ENCODE results near the gene REL. TPM values are rescaled to one million over a fixed set of nuclear protein-coding genes. Genes with fewer than 3 reads are reported as not detected.

Gene REL
- total RNA-seq, 1 experiment from 2014 or later = 7.3 TPM

DNA sequence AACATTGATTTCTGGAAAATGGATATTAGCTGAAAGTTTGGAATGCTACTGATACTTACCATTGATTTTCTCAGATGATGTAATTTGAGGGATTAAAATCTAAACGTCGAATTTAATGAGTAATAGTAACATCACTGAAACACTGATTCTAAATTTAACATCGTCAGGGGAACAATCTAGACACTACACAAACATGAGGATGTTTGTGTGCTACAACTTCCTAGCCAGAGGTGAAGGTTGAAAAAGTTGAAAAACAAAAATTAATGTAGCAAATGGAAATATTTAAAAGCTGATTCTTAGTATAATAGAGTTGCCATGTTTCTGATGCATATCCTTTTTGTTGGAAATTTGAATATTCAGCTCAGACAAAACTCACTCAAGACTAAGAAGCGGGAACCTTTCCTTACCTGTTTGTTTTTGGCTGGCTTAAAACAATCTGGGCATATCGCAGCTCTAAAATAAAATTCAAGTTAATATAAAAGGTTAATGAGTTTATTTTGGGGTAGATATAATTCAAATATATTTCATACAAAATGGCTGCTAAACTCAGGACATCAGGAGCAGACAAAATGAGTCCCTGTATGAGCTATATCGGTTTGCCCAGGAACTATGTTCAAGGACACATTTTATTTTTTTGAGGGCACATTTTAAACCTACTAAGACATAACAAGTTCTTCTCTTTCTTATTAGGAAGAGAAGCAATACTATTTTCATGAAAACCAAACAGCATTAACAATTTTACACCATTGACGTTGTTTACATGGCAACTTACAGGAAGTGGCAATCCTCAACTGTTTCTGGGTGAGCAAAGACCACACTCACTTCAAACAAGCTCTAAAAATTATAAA is 83.5 kb downstream of the REL start:
- Histone ChIP-seq H3K9ac (ENCODE audit: low read length) (no peak overlapping the region), H3K4me3 (ENCODE audit: low read length) (no peak overlapping the region), H4K20me1 (ENCODE audit: low read length) (no peaks in the 10 kb centered on the region), H3K27me3 (ENCODE audit: low read length) (no peaks in the 10 kb centered on the region), H2AFZ (ENCODE audit: low read length) (no peak overlapping the region), H3K9me2 (replicated peaks; ENCODE audit: low read length) (no peaks in the 10 kb centered on the region), H3K36me3 (ENCODE audit: low read depth, low read length) (no peaks in the 10 kb centered on the region), H3K9me3 (ENCODE audit: low read length) (no peaks in the 10 kb centered on the region), H3K4me2 (ENCODE audit: low read length) (no peak overlapping the region), H3F3A (ENCODE audit: low read length, unreplicated experiment) (peaks cover 6% of the 10 kb centered on the region), H3K79me2 (ENCODE audit: low read length) (no peaks in the 10 kb centered on the region), H3K27ac (ENCODE audit: low read length) (no peak overlapping the region), H3K4me1 (ENCODE audit: insufficient read depth, low read length) (peaks cover 13% of the 10 kb centered on the region)
- CTCF ChIA-PET = no interaction called here
- intact Hi-C loops (cut with micrococcal nuclease) = no loop called here
- no TSS peak for BruUV-seq (replicated peaks)
- DNase-seq = no peak
- TF ChIP-seq EZH2phosphoT487 (IDR thresholded peaks at IDR 0.05; ENCODE audit: borderline replicate concordance, low read length) (no peak), EZH2 (IDR thresholded peaks at IDR 0.05; ENCODE audit: low read length, unreplicated experiment) (no peak)
- TF ChIP-seq, protein P1, sequence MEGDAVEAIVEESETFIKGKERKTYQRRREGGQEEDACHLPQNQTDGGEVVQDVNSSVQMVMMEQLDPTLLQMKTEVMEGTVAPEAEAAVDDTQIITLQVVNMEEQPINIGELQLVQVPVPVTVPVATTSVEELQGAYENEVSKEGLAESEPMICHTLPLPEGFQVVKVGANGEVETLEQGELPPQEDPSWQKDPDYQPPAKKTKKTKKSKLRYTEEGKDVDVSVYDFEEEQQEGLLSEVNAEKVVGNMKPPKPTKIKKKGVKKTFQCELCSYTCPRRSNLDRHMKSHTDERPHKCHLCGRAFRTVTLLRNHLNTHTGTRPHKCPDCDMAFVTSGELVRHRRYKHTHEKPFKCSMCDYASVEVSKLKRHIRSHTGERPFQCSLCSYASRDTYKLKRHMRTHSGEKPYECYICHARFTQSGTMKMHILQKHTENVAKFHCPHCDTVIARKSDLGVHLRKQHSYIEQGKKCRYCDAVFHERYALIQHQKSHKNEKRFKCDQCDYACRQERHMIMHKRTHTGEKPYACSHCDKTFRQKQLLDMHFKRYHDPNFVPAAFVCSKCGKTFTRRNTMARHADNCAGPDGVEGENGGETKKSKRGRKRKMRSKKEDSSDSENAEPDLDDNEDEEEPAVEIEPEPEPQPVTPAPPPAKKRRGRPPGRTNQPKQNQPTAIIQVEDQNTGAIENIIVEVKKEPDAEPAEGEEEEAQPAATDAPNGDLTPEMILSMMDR (conservative IDR thresholded peaks at IDR 0.05; ENCODE audit: low read depth, low read length) = no peak
- no peak for ATAC-seq
- POLR2A ChIA-PET (ENCODE audit: unreplicated experiment) = no interaction called here

DNA sequence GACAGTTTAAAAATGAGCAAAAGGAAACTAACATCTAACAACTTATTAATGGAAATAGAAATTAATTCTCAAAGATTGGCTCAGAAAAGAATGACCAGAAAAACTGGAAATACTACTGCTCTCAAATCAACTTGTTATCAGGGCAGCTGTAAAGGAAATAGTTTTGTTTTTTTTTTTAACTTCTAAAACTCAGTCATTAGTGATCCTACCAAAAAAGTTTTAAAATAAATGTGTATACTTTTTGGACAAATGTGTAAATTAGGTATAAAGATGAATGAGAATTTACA is 84.1 kb downstream of the REL start:
- Histone ChIP-seq H3K9me2 (replicated peaks; ENCODE audit: low read length) (no peaks in the 10 kb centered on the region), H3K4me1 (ENCODE audit: insufficient read depth, low read length) (peaks cover 13% of the 10 kb centered on the region), H3K9ac (ENCODE audit: low read length) (no peak overlapping the region), H3K4me2 (ENCODE audit: low read length) (no peak overlapping the region), H3K36me3 (ENCODE audit: low read depth, low read length) (no peaks in the 10 kb centered on the region), H3F3A (ENCODE audit: low read length, unreplicated experiment) (peaks cover 6% of the 10 kb centered on the region), H3K79me2 (ENCODE audit: low read length) (no peaks in the 10 kb centered on the region), H4K20me1 (ENCODE audit: low read length) (no peaks in the 10 kb centered on the region), H3K27ac (ENCODE audit: low read length) (no peak overlapping the region), H3K9me3 (ENCODE audit: low read length) (no peaks in the 10 kb centered on the region), H3K27me3 (ENCODE audit: low read length) (no peaks in the 10 kb centered on the region), H3K4me3 (ENCODE audit: low read length) (no peak overlapping the region), H2AFZ (ENCODE audit: low read length) (no peak overlapping the region)
- ChIA-PET POLR2A (ENCODE audit: unreplicated experiment) (no interaction called here), CTCF (no interaction called here)
- TF ChIP-seq, protein P1 (conservative IDR thresholded peaks at IDR 0.05; ENCODE audit: low read depth, low read length) = no peak
- TF ChIP-seq EZH2 (IDR thresholded peaks at IDR 0.05; ENCODE audit: low read length, unreplicated experiment) (no peak), EZH2phosphoT487 (IDR thresholded peaks at IDR 0.05; ENCODE audit: borderline replicate concordance, low read length) (no peak)
- DNase-seq (no peak), ATAC-seq (no peak)
- intact Hi-C loops (cut with micrococcal nuclease) = no loop called here
- BruUV-seq (replicated peaks) = no TSS peak

Data from PC-3 (cell line).